Neural cell (in vitro differentiated cells): ENCODE data around the gene CIZ1. TPM values are rescaled to one million over a fixed set of nuclear protein-coding genes. Genes with fewer than 3 reads are reported as not detected.

Experiments used
- H2AFZ ChIP-seq: fragments of 200-600, 300-800 bp; sonication (generic), shearing (Covaris generic); 2 replicates; pipeline ENCODE4 v1.6.0; 2014; ENCODE audit warnings: low read depth, mild to moderate bottlenecking, antibody characterized with exemption, low read length, moderate library complexity
- H3F3A ChIP-seq: fragments of 200-600 bp; shearing (Covaris generic); 2 replicates; pipeline ENCODE4 v1.6.1; 2016; ENCODE audit warnings: mild to moderate bottlenecking, moderate library complexity, mixed read lengths, antibody characterized with exemption, low read length; ENCODE audit not compliant: insufficient read depth, poor library complexity, severe bottlenecking
- H3K27ac ChIP-seq: fragments of 200-600, 300-800 bp; sonication (generic), shearing (Covaris generic); 2 replicates; pipeline ENCODE4 v1.5.1; 2014; ENCODE audit warnings: mild to moderate bottlenecking, low read length, moderate library complexity
- H3K27me3 ChIP-seq: fragments of 300-800, 200-600 bp; sonication (generic), shearing (Covaris generic); 2 replicates; pipeline ENCODE4 v1.6.0; 2014; ENCODE audit warnings: mild to moderate bottlenecking, low read depth, low read length, moderate library complexity; ENCODE audit not compliant: insufficient read depth
- H3K36me3 ChIP-seq: fragments of 300-800, 200-600 bp; sonication (generic), shearing (Covaris generic); 2 replicates; pipeline ENCODE4 v1.5.1; 2014; ENCODE audit warnings: mild to moderate bottlenecking, antibody characterized with exemption, low read length, moderate library complexity; ENCODE audit not compliant: insufficient read depth
- H3K4me2 ChIP-seq: fragments of 300-800, 200-600 bp; sonication (generic), shearing (Covaris generic); 2 replicates; pipeline ENCODE4 v1.6.0; 2014; ENCODE audit warnings: mild to moderate bottlenecking, low read length
- H3K4me3 ChIP-seq: fragments of 300-800, 200-600 bp; sonication (generic), shearing (Covaris generic); 2 replicates; pipeline ENCODE4 v1.5.1; 2014; ENCODE audit warnings: mild to moderate bottlenecking, low read length, moderate library complexity
- H3K79me2 ChIP-seq: fragments of 200-600 bp; shearing (Covaris generic); replicated peaks from 2 replicates; pipeline ENCODE4 v1.6.0; 2014; ENCODE audit warnings: mild to moderate bottlenecking, low read length, moderate library complexity; ENCODE audit not compliant: insufficient read depth
- H3K9ac ChIP-seq: fragments of 300-800, 200-600 bp; sonication (generic), shearing (Covaris generic); 2 replicates; pipeline ENCODE4 v1.6.1; 2016; ENCODE audit warnings: mild to moderate bottlenecking, low read length, mixed read lengths
- H3K9me2 ChIP-seq: fragments of 200-600 bp; shearing (Covaris generic); 2 replicates; pipeline ENCODE4 v1.6.1; 2016; ENCODE audit warnings: mild to moderate bottlenecking, low read length, mixed read lengths; ENCODE audit not compliant: insufficient read depth
- H3K9me3 ChIP-seq: fragments of 200-600, 300-800 bp; sonication (generic), shearing (Covaris generic); 2 replicates; pipeline ENCODE4 v1.6.1; 2016; ENCODE audit warnings: mild to moderate bottlenecking, mixed run types, low read length, moderate library complexity, mixed read lengths
- H4K20me1 ChIP-seq: fragments of 200-600 bp; shearing (Covaris generic); 2 replicates; pipeline ENCODE4 v1.6.1; 2016; ENCODE audit warnings: mild to moderate bottlenecking, mixed run types; ENCODE audit not compliant: insufficient read depth
- CTCF ChIP-seq: fragments of 450-650 bp; IDR thresholded peaks from 2 replicates; pipeline ENCODE4 v1.5.1; 2014; ENCODE audit warnings: antibody characterized with exemption, mild to moderate bottlenecking, moderate library complexity; ENCODE audit not compliant: poor library complexity, severe bottlenecking
- EP300 ChIP-seq: fragments of 450-650 bp; conservative IDR thresholded peaks from 2 replicates; pipeline ENCODE4 v1.6.1; 2014; ENCODE audit warnings: antibody characterized with exemption, mild to moderate bottlenecking, moderate library complexity; ENCODE audit not compliant: poor library complexity, severe bottlenecking
- EZH2 ChIP-seq: fragments of 200-600, 300-800 bp; shearing (Covaris generic), sonication (generic); IDR thresholded peaks from 2 replicates; pipeline ENCODE4 v1.6.1; 2014; ENCODE audit warnings: antibody characterized with exemption, low read length, borderline replicate concordance, mild to moderate bottlenecking; ENCODE audit not compliant: insufficient read depth, poor library complexity, severe bottlenecking
- MXI1 ChIP-seq: fragments of 450-650 bp; conservative IDR thresholded peaks from 2 replicates; pipeline ENCODE4 v1.6.1; 2014; ENCODE audit warnings: antibody characterized with exemption, mild to moderate bottlenecking; ENCODE audit not compliant: poor library complexity, severe bottlenecking
- POLR2AphosphoS5 ChIP-seq: IDR thresholded peaks from 2 replicates; pipeline ENCODE4 v1.6.1; 2012
- RAD21 ChIP-seq: fragments of 450-650 bp; conservative IDR thresholded peaks from 2 replicates; pipeline ENCODE4 v1.6.1; 2014; ENCODE audit warnings: antibody characterized with exemption, mild to moderate bottlenecking, moderate library complexity
- REST ChIP-seq: IDR thresholded peaks from 2 replicates; pipeline ENCODE4 v1.6.1; 2012; ENCODE audit warnings: borderline replicate concordance
- SMC3 ChIP-seq: fragments of 450-650 bp; conservative IDR thresholded peaks from 2 replicates; pipeline ENCODE4 v1.6.1; 2014; ENCODE audit warnings: antibody characterized with exemption, mild to moderate bottlenecking, moderate library complexity; ENCODE audit not compliant: poor library complexity
- TAF1 ChIP-seq: IDR thresholded peaks from 2 replicates; pipeline ENCODE4 v1.6.1; 2012; ENCODE audit warnings: low read depth
- polyA plus RNA-seq: library from polyadenylated mRNA; depleted of rRNA; stranded (reverse); fragments of >200 nt; gene quantifications from 2 replicates; pipeline ENCODE4 v1.2.3, GENCODE V29; 2014

Gene CIZ1
- polyA plus RNA-seq, 1 donor from 2014 or later = 25.6 TPM

- no peak for TF ChIP-seq EP300
These were observed 27.7 kb downstream of the CIZ1 start for GRCh38 chr9:128163523-128164306.

GRCh38 chr9:128163027-128163515 is 28.3 kb downstream of the CIZ1 start:
- Histone ChIP-seq H3K4me3 (no peak overlapping the region), H3K79me2 (no peaks in the 10 kb centered on the region), H3K36me3 (peaks cover 3% of the 10 kb centered on the region), H3F3A (no peaks in the 10 kb centered on the region), H3K9me2 (no peaks in the 10 kb centered on the region), H2AFZ (no peak overlapping the region), H3K9me3 (no peaks in the 10 kb centered on the region), H3K9ac (no peak overlapping the region), H3K4me2 (no peak overlapping the region), H3K27ac (no peak overlapping the region), H3K27me3 (no peaks in the 10 kb centered on the region), H4K20me1 (no peaks in the 10 kb centered on the region)
- TF ChIP-seq EZH2 (no peak), POLR2AphosphoS5 (no peak), REST (no peak), TAF1 (no peak), MXI1 (no peak), SMC3 (no peak)

More at GRCh38 chr9:128163523-128164306, 27.7 kb downstream of the CIZ1 start:
- Histone ChIP-seq H3K9ac (no peak overlapping the region), H3F3A (no peaks in the 10 kb centered on the region), H3K4me2 (no peak overlapping the region), H3K79me2 (no peaks in the 10 kb centered on the region), H4K20me1 (no peaks in the 10 kb centered on the region), H3K36me3 (peaks cover 3% of the 10 kb centered on the region), H3K27me3 (no peaks in the 10 kb centered on the region), H2AFZ (no peak overlapping the region), H3K9me3 (no peaks in the 10 kb centered on the region), H3K27ac (no peak overlapping the region), H3K4me3 (no peak overlapping the region), H3K9me2 (no peaks in the 10 kb centered on the region)

- H3F3A ChIP-seq = no peaks in the 10 kb centered on the region
- H2AFZ ChIP-seq = no peak overlapping the region
- no peak for TF ChIP-seq REST
- no peak for TF ChIP-seq TAF1
- TF ChIP-seq MXI1 = no peak
- no peak for TF ChIP-seq EZH2
- TF ChIP-seq EP300 = no peak
- TF ChIP-seq CTCF = no peak
- no peak for TF ChIP-seq POLR2AphosphoS5
- no peak for TF ChIP-seq RAD21
- no peak for TF ChIP-seq SMC3
- no peak overlapping the region for H3K4me3 ChIP-seq
- H3K9ac ChIP-seq = no peak overlapping the region
- H3K9me3 ChIP-seq = no peaks in the 10 kb centered on the region
- H3K79me2 ChIP-seq = no peaks in the 10 kb centered on the region
- H3K27me3 ChIP-seq = no peaks in the 10 kb centered on the region
- no peaks in the 10 kb centered on the region for H4K20me1 ChIP-seq
- no peak overlapping the region for H3K4me2 ChIP-seq
- H3K9me2 ChIP-seq = no peaks in the 10 kb centered on the region
- H3K36me3 ChIP-seq = peaks cover 3% of the 10 kb centered on the region
- no peak overlapping the region for H3K27ac ChIP-seq
These were observed 29.0 kb downstream of the CIZ1 start for GRCh38 chr9:128162215-128163026.
